Measurements from ENCODE around the gene PTPRG.

The PTPRG gene

DNA sequence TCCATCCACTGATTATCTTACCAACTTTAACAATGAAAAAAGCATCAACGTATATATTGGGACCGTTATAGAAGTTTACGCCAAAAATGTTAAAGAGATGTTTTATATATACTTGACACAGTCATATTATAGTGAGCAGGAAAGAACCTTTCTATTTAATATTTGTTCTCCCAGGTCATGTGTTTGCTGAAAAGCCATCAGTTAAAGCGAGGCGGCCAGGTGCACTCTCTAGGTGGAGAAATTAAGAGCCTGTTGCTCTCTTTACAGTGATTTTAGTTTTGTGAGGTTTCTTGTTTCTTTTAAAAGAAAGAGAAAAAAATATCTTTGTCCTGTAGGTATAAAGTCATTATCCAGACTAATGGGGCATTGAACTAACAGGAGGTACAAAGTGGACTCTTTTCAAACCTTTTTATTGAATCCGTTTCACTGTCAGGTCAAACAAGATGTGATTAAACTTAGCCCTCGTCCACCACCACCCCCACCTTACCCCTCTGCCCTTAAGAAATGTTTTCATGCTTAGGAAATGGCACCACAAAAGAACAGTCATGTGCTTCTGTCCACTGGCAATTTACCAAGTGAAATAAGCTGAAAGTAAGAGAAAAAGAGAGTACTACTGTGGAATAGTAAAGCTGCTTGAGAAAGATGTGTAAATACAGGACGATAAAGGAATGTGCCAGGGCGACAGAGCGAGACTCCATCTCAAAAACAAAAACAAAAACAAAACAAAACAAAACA, 279.9 kb downstream of the PTPRG start:
- no peak for DNase-seq

- DNase-seq, result no peak
Observed at GRCh38 chr3:61841988-61842387, 280.6 kb downstream of the PTPRG start.

DNA sequence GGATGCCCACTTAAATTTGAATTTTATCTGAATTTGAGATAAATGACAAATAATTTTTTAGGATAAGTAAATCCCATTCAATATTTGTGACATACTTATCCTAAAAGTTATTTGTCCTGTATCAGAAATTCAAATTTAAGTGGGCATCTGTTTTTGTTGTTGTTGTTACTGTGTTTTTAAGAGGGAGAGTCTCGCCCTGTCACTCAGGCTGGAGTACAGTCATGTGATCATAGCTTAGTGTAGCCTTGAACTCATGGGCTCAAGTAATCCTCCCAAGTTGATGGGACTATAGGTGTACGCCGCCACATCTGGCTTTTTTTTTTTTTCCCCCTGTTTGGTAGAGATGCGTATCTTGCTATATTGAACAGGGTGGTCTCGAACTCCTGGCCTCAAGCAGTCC, 283.0 kb downstream of the PTPRG start:
- DNase-seq, result no peak

GRCh38 chr3:61846488-61846887, 285.1 kb downstream of the PTPRG start:
- DNase-seq, result no peak

- DNase-seq, result no peak
Observed at GRCh38 chr3:61847784-61848462, 286.6 kb downstream of the PTPRG start.

DNA sequence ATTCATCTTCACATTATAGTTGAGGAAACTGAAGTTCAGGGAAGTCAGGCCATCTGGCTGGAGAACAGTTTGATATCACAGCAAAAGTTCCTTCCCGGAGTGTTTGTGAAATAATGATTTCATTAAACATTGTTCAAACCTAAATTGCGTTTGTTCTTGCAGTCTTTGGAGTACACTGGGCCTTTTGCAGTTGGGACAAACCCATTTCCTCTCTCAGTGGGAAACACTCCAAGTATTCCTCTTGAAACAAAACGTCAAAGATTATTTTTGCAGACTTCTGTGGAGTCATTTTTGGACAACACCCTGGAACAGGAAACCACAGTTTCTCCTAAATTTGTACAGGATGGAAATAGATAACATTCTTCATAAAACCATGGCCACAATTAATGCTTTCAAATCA, 287.5 kb downstream of the PTPRG start:
- no peak for DNase-seq

GRCh38 chr3:61853912-61854311, 292.5 kb downstream of the PTPRG start:
- DNase-seq, result no peak

GRCh38 chr3:61855211-61855610, 293.8 kb downstream of the PTPRG start:
- DNase-seq, result no peak

- DNase-seq, result no peak
Observed at GRCh38 chr3:61857297-61857696, 295.9 kb downstream of the PTPRG start.

DNA sequence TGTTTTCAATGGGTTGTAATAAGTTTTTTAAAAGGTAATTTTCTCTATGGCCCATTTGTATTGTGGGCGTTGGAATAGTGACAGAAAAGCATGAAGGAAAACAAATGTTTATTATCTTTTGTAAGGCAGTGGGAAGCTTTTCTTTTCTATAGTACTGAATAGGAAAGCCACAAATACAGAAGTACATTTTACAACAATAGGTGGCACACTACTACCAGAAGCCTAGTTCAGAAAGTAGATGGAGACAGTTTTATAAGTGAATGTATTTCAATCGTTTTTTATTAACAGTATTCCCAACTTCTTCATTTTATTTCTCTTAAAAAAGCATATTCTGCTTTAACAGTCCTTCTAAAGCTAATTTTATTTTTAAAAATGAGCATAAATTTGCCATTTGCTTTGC, 296.7 kb downstream of the PTPRG start:
- DNase-seq, result peak; percentile 5

GRCh38 chr3:61861410-61861809, 300.0 kb downstream of the PTPRG start:
- DNase-seq, result no peak

DNA sequence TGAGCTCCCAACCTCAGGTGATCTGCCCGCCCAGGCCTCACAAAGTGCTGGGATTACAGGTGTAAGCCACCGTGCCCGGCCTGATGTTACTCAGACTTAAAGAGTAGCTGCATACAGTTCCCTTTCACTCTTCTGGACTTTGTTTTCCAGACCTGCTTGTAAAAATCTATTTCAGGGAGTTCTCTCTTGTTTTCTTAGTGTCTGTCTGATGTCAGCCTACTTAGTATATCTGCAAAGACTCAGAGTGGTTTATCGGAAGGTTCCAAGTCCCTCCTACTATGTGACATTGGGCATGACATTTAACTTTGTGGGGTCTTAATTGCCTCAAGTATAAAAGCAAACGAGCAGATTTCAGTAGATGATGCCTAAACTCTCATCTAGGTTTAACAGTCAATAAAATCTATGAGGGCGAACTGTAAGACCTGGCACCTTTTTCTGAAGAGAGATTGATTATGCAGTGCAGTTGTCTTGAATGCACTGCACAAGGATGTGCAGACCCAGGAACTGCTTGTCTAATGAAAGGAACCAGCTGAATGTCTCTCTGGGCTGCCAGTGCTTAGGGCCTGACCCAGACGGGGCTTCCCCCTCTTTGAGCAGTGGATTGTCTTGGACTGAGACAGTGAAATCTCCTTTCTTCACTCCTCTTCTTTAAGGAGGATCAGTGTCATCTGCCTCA, 301.4 kb downstream of the PTPRG start:
- DNase-seq, result no peak

GRCh38 chr3:61863579-61863978, 302.2 kb downstream of the PTPRG start:
- DNase-seq, result no peak

DNA sequence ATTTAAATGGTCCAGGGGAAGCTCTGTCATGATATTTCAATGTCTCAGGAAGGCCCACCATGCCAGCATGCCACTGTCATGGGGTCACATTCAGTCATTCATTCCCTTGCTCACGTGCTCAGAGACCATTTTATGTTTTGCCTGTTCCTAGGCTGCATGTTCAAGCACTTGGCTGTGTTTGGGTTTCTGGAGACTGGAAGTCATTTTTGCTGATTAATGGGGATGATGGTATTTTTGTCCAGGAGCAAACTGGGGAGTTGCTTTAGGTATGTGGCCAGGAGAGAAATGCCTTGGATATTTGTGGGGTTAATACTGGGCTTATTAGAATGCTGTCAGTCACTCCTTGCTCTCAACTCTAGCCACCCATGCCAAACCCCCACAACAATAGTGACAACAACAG, 303.5 kb downstream of the PTPRG start:
- DNase-seq, result no peak

DNA sequence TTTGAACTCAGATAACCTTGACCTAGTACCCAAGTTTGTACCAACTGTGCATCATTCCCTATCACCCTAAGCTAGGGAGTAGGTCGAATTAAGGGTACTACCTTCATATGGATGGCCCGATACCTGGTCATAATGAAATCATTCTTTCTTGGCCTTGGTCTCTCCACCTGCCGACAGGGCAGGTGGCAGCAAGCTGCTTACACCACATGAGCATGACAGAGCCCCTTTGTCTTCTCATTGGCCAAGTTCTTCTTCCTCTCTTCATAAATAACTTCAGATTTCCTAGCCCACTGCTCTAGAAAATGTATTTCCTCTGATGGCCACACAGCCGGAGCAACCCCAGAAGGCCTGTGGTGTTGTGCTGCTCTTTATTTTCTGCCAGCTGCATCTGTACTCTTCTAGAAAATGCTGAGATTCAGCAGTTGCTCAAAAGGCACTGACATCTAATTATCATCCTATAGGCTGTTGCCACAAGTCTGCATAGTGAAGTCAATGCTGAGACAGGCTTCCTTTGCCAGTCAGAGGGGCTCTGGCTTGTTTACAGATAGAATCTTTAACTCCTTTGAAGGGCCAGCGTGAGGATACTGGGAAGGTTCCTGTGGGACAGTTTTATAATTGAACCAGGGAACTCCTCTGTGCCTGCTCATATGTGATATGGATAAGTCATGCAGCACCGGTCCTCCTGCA, 304.2 kb downstream of the PTPRG start:
- DNase-seq, result no peak

- DNase-seq, result no peak
Observed at GRCh38 chr3:61866153-61866542, 304.8 kb downstream of the PTPRG start.

DNA sequence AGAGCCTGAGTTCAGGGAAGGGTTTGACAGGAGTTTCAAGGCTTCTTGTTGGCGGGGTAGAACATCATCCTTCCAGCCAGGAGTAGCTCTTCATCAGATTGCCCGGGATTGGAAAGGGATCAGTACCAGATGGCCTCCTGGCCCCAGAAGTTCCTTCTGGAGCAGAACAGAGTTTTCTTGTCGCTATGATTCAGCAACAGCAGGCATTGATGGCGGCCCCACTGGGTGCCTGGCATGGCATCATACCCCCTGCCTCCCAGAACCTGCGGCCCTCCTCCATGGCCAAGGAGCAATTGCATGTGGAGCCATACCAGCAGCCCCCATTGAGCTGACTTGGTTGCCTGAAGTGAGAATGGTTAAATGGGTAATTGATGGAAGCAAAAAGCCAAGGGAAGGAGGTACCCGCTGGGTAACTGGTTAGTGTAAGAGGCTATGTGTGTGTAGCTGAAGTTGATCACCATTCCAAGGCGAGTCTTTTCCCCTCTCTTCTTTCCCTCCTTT, 305.6 kb downstream of the PTPRG start:
- no peak for DNase-seq

DNA sequence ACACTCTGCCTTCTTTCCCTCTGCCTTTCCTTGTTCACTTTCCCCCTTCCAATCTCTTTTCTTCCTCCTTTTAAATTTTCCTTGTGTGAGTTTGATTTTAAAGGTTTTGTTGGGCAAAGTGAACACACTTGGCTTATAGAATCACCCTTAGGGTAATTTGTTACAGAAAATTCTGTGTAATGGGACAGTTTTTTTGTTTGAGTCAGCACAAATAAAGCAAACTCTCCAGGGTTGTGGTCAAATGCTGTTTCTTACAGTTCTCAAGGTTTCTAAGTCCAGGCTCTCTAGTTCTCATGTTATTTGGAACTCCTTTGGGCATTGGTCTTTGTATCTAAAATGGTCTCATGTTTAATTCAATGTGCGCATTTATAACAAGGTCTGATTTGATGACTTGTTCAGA, 307.1 kb downstream of the PTPRG start:
- DNase-seq, result no peak

DNA sequence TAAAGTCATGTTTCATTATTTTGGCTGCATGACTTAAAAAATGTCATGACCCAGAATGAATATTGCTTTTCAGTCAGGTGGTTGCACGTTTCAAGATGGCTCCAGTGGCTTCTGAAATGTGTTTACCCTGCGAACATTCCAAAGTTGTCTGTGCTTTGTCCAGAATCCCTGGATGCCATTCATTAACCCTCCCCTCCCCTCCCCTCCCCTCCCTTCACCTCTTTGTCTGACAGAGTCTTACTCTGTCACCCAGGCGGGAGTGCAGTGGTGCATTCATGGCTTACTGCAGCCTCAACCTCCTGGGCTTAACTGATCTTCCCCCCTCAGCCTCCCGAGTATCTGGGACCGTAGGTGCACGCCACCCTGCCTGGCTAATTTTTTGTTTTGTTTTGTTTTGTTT, 308.0 kb downstream of the PTPRG start:
- DNase-seq, result no peak

- no peak for DNase-seq
Observed at GRCh38 chr3:61871644-61872043, 310.3 kb downstream of the PTPRG start.

- DNase-seq, result peak; percentile 6
Observed at GRCh38 chr3:61872077-61872706, 310.8 kb downstream of the PTPRG start.

GRCh38 chr3:61875046-61875844, 313.9 kb downstream of the PTPRG start:
- DNase-seq, result peak; percentile 1

Measured in DMS53 (cell line).